GM19240 (cell line): ENCODE measurements around the gene GALNT13.

Experiments
- DNase-seq: peaks from one replicate; pipeline ENCODE4 v3.0.0; 2011; ENCODE audit warnings: low spot score; ENCODE audit not compliant: insufficient read length

Gene GALNT13

DNA sequence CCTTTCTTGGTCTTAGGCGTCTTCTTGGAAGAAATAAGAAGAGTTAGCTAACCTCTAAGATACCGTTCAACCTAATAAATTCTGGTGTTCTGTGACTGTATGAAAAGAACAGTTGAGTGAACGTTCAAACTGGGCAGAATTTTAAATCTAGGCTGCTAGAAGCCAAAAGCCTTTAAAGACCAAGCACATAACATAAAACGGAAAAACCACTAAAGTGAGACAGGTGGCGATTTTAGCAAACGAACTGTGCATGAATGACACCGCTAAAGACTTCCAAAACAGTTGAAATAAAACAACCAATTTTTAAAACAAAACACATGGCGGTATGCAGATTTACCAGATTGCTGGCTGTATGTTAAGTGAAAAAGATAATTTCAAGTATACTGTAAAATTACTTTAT, 73.1 kb downstream of the GALNT13 start:
- no peak for DNase-seq

DNA sequence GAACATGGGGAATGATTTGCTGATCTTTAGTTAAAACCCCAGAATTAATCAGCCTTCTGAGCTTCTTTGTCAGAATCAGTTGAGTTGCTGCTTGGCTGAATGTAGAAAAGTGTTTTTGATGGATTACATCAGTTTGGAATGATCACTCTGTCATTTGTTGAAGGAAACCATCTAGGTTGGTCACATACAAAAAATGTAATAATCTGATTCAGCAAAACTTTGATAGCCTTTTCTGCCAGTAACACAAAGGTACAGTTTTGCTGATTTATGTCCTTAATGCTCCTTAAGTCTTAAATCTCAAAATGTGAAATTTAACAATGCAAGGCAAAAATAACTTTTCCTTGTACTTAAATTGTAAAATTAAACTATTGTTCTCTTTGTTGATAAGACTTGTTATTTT, 74.3 kb downstream of the GALNT13 start:
- DNase-seq = no peak

DNA sequence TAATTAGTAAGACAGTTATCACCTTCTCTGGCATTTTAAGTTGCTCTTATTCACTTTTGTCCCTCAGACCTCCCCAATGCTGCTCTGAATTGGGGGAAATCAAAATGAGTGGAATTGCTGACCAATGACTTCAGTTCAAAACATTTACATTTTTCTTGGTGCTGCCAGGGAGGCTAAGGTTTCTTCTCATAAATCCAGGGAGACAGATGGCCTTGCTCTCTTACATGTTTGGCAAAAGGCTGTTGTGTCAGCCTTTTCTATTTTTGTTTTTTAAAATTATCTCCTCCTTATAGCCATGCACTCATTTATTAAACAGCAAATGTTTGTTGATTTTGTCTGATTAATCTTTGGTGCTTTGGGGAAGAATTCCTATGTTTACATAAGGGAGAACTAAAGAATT, 82.0 kb downstream of the GALNT13 start:
- DNase-seq = no peak

DNA sequence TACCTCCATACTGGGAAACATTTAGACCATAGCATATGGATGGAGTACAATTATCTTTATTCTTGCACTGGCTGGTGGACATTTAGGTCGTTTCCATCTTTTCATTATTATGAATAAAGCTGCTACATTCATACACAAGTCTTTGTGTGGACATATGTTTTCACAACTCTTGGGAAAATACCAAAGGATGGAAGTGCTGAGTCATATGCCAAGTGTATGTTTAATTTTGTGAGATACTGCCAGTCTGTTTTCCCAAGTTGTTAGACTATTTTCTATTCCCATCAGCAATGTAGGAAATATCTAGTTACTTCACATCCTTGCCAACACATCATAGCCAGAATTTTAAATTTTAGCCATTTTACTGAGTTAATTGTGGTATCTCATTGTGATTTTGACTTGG, 91.5 kb downstream of the GALNT13 start:
- DNase-seq = no peak

DNA sequence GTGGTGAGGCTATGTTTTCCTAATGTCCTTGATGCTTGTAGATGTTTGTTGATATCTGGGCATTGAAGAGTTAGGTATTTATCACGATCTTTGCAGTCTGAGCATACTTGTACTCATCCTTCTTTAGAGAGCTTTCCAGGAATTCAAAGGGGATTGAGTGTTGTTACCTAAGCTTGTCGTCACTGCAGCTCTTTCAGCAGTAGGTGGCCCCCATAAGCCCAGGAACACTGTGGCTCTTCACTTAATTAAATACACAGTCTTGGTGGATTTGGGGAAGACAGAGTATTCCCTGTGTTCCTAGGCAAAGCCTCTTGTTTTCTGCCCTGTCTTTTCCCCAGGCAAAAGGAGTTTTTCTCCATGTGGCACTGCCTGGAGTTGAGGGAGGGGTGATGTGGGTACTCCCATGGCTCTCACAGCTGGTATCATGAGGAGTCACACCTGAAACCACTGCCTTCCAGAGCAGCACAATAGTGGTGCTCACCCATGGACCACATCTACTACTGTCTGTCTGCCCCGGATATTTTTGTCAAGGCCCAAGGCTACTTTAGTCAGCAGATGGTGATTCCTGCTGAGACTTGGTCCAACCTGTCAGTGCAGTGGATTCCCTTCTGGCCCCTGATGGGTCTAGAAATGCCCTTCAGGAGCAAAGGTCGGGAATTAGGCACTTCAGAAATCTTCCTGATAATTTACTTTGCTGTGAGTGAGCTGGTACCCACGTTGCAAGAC, 95.7 kb downstream of the GALNT13 start:
- DNase-seq = no peak

DNA sequence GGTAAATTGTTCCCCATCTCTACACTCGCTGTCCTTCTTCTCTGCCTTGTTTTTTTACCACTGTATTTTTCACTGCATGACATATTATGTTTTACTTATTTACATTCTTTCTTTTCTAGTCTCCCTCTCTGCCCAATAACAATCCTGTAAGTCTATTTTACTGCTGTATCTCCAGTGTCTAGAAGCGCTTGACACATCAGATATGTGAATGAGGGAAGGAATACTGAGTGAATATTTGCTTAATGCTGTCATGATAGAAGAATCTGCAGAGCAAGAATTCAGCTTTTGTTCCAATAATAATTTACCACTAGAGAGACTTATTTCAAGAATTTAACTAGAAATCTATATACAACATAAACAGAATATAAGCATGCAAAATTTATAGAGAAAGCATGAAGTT, 99.5 kb downstream of the GALNT13 start:
- DNase-seq = no peak

DNA sequence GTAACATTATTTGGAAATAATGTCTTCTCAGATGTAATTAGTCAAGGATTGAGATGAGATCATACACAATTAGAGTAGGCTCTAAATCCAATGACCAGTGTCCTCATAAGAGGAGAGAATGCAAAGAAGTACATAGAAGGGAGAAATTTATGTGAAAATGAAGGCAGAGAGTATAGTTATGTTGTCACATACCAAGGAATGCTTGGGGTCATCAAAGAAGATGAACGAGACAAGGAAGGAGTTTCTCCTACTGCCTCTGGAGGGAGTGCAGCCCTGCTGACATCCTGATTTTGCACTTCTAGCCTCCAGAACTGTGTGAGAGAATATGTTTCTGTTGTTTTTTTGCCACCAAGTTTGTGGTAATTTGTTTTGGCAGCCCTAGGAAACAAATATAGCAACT, 100.1 kb downstream of the GALNT13 start:
- DNase-seq = no peak

DNA sequence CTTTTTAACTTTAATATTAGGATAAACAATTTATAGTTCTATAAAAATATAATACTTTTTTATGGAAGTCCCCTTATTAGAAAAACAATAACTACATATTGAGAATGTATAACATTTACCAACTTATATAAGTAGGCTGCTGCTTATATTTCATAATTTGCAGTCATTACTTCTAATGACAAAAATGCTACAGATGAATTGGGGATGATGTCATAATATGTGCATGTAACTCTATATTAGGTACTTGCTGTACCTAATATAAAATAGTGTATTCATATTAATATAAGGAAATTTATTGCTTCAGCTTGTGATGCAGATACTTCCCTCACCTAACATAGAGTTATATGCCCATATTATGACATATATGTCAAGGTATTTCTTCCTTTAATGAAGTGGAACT, 100.7 kb downstream of the GALNT13 start:
- no peak for DNase-seq

DNA sequence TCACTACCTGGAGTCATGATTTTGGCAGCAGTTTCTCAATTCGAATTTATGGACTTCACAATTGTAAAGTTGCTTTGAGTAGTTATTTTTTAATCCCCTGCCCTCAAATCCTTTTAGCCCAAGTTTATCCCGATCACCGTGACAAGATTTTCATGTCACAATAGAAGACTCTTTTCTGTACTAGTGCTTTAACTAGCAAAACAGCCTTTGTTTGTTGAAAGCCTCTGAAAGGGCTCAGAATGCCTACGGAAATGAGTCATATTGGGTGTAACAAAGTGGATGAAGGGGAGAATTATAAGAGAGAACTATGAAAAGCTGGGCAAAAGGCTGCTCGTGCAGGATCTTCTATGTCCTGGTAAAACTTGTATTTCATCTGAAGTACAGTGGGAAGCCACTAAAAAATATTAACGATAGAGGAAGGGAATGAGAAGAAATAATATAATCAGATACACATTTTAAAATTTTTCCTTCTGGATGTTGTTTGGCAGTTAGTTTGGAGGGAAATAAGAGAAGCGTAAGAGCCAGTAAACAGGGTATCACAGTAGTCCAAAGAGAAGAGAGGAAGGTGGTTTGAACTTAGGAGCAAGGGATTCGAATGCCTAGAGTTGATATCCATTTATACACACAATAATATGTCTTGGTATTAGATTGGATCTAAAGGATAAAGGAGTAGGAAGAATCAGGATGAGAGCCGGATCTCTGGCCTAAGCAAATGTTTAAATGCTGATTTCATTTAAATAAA, 114.9 kb downstream of the GALNT13 start:
- DNase-seq = no peak

DNA sequence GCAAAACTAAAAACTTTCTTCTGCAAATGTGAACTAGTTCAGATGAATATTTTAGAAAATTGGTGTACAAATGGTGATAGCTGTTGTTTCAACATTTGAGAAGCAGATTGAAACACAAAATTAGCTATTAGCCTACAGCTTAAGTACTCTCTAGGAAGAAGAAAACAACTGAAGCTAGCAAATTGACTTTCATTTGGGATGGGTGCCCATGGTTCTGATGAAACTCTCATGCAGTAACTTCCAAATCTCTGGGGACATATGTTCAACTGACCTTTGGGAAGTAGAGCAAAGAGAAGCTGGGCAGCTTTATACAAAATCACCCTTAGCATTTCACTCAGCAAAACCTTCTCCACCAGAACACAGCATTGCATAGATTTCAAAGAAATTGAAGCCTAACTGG, 119.0 kb downstream of the GALNT13 start:
- no peak for DNase-seq

DNA sequence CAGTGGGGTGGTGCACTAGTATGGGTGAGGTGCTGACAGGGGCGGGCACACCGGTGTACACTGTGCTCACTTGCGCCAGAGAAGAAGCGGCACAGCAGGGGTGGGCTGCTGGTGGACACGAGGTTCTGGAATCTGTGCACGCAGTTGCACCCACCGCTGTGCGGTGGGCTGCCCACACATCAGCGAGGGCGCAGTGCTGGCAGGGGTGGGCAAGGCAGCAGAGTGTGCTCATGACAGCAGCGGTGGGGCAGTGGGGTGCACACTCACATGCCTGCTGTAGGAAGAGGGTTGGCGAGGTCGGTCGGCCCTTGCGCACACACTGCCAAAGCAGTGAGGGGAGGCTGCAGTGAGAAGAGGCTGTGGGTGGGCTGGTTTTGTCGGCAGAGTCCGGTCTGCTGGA, 141.8 kb downstream of the GALNT13 start:
- no peak for DNase-seq

DNA sequence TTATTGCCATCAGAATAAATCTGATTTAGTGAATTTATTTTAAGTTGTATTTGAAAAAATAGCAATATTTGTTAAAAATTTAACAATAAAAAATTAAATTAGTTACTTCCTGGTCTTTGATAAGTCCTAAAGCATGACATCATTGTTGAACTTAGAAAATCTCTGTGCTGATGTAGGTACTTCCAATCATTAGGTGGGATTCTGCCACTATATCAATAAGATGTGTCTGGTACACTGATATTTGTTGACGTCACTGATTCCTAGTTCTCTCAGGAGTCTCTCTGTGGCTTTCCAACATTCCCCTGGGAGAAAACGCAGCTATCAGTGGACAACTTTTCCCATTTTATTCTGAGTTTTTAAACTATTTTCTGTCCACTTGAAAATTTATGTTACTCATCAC, 143.5 kb downstream of the GALNT13 start:
- no peak for DNase-seq

DNA sequence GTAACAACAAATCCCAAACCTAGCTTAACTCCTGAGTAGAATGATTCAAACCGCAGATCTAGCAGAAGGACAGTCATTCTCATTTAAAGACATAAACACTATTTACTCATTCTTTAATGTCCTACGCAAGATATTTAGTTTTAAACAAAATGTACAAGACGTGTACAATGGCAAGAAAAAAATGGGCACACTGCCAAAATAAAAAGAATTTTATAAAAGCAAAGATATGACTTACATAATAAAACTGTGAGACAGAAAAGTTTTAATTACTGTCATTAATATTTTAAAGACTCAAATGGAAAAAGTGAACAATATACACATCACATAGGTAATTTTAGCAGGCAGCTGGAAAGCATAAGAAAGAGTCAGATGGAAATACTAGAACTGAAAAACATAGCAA, 157.8 kb downstream of the GALNT13 start:
- DNase-seq = no peak

DNA sequence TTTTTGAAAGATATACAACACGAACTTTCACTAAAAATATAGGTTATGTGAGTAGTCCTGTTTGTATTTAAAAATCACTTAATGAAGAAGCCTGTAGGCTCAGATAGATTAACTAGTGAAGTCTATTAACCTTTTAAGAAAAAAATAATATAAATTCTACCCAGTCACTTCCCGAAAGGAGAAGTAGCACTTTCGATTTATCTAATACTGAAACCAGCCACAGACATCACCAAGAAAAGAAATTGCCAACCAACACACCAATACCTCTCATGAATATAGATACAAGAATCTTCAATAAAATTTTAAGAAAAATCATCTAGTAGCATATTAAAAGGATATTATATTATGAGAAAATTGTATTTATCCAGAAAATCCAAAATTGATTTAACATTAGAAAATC, 160.5 kb downstream of the GALNT13 start:
- DNase-seq = no peak

DNA sequence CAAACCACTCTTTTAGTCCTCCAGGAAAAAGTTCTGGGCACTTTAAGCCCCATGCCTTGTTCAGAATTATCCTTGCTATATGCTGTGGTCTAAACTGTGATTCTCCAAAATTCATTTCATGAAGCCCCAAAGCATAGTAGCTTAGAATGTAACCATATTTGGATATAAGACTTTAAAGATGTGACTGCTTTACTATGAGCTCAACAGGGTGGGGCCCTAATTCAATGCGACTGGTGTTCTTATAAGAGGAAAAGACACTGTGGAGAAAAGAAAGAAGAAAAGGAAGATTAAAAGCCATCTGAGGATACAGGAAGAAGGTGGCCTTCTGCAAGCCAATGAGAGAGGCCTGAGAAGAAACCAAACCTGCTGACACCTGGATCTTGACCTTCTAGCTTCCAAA, 174.8 kb downstream of the GALNT13 start:
- DNase-seq = no peak

DNA sequence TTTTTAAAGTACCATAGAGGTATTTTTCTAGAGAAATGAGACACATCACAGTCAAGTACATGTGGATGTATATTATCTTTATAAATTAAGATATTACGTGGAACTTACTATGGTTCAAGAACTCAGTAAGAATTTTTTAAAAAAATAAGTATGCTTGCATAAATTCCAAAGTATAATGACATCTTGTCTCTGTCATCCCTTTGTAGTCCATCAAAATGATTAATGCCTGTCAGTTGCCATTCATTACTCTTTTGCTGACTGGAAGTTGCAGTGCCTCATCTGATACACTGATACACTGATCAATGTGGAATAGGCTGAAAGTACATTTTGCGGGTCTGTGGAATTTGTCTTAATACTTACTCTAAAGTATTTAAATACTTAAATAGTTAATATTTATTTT, 177.2 kb downstream of the GALNT13 start:
- DNase-seq = no peak

DNA sequence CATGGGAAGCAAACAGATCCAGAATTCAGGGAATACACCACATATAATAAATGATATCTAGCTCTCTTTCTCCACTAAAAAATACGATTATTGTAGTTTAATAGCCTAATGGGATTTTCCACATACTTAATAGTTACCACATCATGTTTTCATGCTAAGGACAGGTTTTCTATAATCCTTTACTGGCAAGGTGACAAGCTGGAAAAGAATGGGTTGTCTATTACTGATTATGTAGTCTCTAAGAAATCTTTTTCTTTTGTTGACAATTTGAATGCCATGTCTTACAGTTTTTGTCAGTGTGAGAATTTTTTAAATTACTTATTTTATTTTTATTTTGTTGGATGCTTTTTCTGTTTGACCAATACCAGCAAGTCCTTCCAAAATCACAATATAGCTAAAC, 177.8 kb downstream of the GALNT13 start:
- DNase-seq = no peak

DNA sequence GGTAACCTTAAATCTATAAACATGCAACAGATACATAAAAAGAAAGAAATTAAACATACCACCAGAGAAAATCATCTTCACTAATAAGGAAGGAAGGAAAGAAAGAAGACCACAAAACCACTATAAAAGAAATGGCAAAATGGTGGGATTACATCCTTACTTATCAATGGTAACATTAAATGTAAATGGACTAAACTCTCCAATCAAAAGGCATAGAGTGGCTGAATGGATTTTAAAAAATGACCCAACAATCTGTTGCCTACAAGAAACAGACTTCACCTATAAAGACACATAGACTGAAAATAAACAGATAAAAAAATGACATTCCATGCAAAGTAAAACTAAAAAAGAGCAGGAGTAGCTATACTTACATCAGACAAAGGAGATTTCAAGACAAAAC, 195.4 kb downstream of the GALNT13 start:
- no peak for DNase-seq

DNA sequence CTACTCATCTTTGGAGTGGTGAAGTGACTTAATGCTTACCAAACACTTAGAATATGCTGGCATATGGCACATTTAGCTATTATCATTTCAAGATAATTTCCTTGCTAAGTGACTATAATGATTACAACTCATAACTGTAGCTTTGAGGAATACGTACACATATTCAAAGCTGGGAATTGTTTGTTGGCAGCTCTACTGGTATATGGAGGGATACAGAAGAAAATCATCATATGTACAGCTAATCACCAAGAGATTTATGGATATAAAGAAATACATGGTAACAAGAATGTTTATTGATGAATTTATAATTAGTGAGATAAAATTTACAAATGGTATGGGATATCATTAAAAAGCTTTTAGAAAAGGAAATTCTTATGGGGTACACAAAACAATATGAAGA, 207.2 kb downstream of the GALNT13 start:
- DNase-seq = no peak

DNA sequence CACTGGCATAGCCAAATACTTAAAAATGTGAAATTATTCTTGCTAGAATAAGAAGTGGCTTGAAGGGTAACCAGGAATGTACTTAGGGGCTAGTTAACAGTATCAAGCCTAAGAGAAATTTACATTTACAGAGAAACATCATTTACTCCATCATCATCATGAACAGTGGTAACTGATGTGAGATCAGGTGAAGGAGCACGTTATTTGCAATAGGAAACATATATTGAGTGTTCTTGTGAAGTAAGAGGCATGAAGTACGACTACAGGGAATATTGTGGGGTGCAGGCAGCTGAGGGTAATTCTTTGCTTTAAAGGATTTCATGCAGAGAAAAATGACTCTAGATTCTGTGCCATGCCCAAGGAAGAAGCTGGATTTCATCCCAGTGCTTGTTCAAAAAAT, 220.8 kb downstream of the GALNT13 start:
- DNase-seq = no peak

DNA sequence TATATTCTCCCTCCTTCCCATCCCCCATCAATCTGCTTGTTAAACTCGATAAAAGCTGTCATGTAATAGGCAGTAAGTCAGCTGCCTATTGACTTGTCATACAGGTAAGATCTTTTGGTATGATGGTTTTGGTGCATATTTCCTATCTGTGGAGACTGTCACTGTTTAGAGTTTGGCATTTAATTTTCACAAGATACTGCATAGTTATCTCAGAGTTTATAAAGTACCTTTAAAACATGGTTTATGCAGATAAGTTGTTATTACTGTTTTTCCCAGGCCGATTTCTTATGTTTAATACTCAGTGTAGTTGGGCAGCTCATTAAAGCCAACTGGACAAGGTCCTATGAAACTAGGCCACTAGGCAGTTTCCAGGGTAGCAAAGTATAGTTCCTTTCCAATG, 222.1 kb downstream of the GALNT13 start:
- DNase-seq = no peak

DNA sequence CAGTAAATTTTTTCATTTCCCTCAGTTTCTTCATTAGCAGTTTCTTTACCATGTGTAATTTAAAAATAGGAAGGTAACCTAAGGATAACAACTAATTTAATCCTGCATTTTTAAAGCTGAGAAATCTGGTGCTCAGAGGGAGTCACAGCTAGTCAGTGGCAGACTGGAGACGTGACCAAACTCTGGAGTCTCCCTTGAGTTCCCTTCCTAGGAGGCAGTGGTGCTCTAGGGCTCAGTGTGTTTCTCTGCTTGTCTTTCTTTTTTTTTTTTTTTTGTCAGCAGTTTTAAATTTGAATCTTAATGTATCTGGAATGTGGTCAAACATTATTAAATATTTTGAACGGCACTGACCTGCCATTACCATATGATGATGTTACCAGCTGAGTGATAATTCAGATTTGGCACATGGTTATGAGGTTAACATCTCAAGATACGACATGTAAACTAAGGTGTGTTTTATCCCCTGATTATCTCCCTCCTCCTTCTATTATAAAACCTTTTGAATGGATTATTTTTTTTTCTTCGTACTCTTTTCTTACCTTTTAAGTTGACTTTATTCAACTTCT, 226.2 kb downstream of the GALNT13 start:
- no peak for DNase-seq

DNA sequence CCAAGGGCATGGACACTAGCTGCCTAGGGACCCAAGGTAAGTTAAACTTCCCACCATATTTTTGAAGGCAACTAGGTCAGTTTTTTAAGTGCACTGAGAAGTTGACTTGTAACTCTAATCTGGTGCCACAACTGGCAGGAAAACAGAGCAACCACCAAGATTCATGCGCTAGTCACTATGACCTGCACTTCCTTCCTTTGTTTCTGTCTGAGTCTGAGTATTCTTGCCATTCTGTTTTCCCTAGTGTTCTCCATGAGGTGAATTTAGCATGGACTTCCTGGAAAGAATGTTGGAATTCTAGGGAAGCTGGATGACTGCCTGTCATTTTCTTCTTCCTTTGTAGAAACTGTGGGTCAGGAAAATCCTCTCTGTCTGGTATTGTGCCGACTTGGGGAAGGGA, 249.0 kb downstream of the GALNT13 start:
- DNase-seq = no peak
